GM19023 (cell line): Measurements from ENCODE around the gene THBS2.

Source experiments
- ATAC-seq: cut with Tn5 transposase; IDR thresholded peaks from one replicate; pipeline ENCODE4 v1.9.1; 2021; ENCODE audit warnings: mild to moderate bottlenecking, moderate library complexity; ENCODE audit not compliant: unreplicated experiment

Gene THBS2

GRCh38 chr6:169169375-169169774 lies 84.3 kb downstream of the THBS2 start:
- ATAC-seq: no peak

DNA sequence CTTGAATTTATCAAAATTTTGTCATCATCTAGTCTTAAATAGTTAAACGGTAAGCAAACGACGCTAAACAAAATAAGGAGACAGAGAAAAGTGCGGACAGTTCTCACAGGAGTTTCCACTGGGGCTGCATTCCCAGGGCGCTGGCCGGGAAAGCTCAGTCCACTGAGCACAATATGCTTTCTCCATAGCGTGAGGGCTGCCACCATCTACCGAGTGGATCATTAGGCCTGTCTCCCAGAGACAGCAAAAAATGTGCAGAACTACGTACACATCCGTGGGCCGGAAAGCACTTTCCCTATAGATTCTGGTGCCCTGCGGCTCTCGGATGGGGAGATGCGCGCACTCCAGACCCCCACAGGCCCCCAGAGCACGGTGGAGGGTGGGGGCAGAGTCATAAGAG lies 84.9 kb downstream of the THBS2 start:
- ATAC-seq: no peak

DNA sequence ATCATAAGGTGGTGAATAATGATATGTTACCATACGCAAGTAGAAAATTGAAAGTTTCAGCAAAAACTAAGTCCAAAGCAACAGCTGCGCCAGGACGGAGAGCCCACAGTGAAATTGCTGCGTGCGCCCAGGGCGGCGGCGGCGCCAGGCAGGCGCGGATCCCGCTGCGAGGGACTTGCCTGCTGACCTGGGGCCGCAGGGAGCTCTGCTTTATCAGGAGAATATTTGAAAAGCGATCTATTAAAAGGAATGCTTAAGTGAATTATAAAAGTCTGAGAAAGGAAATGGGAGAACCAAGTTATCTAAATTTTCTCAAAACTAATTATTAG lies 85.4 kb downstream of the THBS2 start:
- ATAC-seq: no peak

- ATAC-seq: no peak
Observed at GRCh38 chr6:169167581-169168301, 85.9 kb downstream of the THBS2 start.

DNA sequence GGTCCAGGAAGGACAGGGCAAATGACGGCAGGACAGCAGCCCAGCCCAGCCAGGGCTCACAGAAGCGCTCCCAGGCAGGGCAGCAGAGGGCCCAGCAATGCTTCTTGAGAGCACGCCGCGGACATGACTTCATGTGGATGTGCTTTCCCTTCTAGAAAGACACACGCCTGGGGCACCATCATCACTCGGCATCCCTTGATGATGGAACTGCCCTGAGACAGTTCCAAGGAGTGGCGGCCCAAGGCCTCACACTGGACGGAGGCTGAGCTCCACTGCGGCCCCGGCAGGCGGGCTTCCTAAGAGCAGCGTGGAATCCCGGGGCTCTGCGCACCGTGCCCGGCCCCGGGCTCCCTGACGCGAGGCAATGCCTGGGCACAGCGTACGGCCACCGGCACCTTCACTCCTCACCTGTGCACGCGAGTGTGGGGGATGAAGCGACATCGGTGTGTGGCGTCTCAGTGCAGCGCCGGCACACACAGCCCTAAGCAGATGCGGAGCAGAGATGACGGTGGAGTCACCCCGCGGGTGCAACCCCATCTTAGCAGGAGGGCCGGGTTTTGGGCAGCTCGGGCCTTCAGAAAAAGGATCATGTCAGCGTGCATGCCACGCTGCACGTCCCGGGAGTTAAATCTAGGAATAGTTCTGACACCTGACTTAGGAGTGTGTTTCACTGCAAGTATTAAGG lies 86.6 kb downstream of the THBS2 start:
- ATAC-seq: no peak
